Lung microvascular endothelial cell (primary cell): ENCODE results near the gene ARFIP1. TPM values are rescaled to one million over a fixed set of nuclear protein-coding genes. Genes with fewer than 3 reads are reported as not detected.
"Not testable (repeated sequence)": the region's sequence is repeated elsewhere in the genome, so short reads cannot be mapped to it uniquely, and the experiment has no call there.

Experiments
- DNase-seq, 2 donors: peaks; one replicate each; pipeline versions ENCODE4 v3.0.0 to v3.0.0-alpha.2; 2010; ENCODE audit warnings: low read depth in 2 of 2
- total RNA-seq: library from RNA; depleted of rRNA; stranded (reverse); fragments of >200 nt; gene quantifications from 2 replicates; pipeline ENCODE4 v1.2.1, GENCODE V29; 2014

Gene ARFIP1, protein sequence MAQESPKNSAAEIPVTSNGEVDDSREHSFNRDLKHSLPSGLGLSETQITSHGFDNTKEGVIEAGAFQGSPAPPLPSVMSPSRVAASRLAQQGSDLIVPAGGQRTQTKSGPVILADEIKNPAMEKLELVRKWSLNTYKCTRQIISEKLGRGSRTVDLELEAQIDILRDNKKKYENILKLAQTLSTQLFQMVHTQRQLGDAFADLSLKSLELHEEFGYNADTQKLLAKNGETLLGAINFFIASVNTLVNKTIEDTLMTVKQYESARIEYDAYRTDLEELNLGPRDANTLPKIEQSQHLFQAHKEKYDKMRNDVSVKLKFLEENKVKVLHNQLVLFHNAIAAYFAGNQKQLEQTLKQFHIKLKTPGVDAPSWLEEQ
- total RNA-seq, result 21.6 and 22.0 TPM in 2 replicates

DNA sequence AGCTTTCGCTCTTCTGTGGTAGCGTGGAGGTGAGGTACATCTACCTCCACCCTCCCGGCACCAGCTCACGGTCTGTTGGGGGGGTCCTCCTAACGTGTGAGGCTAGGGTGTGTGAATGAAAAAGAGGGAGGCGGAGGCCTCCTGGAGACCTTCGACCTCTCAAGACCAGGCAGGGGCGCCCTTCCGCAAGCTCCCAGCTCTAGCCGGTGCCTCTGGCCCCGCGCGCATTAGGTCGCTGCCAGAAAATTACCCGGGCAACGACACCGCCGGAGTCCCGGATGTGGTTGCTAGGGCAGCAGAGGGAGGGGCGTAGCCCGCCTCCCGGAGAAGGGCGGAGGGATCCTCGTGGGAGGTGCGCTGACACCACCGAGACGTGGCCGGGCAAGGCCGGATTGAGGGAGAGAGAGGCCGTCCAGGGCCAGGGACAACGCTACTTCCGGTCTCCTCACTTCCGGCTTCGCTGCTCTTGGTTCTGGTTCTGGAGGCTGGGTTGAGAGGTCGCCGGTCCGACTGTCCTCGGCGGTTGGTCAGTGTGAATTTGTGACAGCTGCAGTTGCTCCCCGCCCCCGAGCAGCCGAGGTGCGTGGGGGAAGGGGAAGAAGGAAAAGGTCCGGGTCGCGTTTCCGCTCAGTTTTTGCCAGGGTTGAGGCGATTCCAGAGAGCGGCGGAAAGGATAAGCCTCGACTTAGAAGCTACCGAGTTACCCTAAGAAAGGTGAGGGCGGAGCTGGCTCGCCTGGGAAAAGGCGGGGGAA is at the start of gene ARFIP1, which contains the start of gene TIGD4:
Gene ARFIP1, plus strand, starts transcription at position 442 of the 754 bp plus-strand sequence. CDS start 49,680 bp downstream, outside the sequence.
Gene TIGD4, minus strand, starts transcription at position 218 of the 754 bp plus-strand sequence. CDS start 8,726 bp downstream, outside the sequence.
- peak; percentile 95 to 96 for DNase-seq

DNA sequence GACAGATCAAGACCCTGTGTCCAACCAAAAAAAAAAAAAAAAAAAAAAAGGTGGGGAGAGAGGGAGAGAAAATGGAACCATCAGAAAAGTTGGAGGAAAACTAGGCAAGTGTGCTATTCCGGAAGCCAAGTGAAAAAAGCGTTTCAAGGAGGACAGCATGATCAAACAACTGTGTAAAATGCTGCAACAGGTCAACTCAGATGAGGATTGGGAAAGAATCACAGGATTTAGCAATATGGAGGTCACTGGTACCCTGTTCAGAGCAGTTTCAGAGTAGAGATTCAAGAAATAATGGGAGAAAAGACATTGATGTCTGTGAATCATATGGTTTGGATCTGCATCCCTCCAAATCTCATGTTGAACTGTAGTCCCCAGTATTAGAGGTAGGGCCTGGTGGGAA is 47.8 kb upstream of the ARFIP1 start:
- DNase-seq, result no peak

DNA sequence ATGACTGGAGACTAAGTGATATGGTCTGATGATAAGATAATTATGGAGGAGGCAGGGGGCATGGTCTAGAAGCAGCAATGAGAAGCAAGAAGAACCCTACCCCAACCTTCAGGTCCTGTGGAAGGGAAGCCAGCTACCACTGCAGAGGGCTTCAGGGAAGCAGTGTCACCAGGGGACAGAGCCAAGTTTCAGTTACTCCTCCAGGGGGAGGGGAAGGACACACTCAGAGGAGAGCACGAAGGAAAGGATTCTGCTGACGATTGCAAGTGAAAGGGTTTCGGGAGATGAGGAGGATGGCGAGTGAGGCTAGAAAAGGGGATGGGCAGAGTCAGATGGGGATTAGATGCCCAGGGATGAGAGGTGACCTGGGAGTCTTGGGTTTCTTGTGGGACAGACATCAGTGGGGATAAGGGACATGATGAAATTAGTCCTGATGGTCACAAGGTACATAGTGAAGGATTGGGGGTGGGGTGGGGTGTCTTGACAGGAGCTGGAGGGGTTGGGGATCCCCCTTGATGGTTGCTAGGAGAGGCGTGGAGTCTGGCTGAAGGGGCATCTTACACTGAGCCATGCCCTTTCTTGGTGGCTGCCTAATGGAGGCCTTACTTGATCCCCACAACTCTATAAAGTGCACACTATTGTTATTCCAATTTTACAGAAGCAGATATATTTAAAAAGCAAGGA is 45.6 kb upstream of the ARFIP1 start:
- no peak for DNase-seq

DNA sequence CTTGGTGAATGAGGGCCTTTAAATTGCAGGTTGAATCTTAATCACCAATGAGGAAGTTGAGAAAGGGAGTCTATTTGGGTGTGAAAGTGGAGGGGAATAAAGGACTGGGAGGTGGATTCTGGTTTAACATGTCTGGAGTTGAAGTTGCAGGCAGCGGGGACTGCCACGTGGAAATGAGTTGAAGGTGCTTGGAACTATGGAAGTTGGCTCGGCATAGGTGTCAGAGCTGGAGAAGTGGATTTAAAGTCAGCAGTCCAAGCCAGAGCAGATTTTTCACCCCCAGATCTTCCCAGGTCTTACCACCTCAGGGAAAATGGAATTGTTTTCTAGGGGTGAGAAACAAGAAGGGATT is 45.1 kb upstream of the ARFIP1 start:
- no peak for DNase-seq

DNA sequence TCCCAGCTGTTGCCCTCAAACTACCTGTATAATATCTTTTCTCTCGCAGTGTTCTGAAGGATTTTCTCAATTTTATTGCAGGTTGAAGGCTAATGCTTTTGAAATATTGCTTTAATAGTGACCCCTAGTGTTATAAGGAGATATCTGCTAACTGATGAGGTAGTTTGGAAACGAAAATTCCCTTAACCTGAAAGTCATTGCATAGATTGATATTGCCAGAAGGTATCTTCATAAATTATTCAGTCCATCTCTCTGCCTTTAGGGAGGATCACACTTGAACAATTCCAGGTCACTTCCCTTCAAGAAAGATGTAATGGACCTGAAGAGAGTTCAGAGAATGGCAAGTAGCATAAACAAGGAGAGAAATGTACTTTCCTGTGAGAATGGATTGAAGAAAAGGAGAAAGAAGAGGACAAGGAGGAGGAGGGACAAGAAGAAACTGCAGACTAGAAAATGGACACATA is 44.3 kb upstream of the ARFIP1 start:
- peak; percentile 22 to 40 for DNase-seq

DNA sequence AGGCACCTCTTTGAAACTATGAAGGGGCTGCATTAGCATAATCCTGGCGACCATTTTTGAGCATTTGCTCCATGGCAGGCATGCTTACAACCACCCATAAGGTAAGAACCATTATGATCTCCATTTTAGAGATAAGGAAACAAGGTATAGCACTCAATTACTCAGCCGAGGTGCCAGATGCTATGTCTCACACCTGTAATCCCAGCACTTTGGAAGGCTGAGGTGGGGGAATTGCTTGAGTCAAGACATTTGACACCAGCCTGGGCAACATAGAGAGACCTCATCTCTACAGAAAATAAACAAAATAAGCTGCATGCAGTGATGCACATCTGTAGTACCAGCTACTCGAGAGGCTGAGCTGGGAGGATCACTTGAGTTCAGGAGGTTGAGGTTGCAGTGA is 43.8 kb upstream of the ARFIP1 start:
- no peak for DNase-seq

DNA sequence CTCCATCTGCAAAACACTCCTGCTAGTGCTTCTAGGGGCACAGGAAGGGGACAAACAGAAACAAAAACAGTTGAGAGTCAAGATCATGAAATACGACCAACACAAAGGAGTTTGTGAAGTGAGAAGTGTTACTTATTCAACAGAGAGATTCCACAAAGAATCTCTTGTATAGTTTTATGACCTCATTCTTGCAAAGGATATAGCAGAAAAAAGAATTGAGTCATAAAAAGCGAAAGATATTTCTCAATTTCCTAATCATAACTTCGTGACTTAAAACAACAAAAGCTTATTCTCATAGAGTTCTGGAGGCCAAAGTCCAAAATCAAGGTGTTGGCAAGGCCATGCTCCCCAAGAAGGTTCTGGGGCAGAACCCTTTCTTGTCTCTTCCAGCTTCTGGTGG is 40.9 kb upstream of the ARFIP1 start:
- DNase-seq, result no peak

DNA sequence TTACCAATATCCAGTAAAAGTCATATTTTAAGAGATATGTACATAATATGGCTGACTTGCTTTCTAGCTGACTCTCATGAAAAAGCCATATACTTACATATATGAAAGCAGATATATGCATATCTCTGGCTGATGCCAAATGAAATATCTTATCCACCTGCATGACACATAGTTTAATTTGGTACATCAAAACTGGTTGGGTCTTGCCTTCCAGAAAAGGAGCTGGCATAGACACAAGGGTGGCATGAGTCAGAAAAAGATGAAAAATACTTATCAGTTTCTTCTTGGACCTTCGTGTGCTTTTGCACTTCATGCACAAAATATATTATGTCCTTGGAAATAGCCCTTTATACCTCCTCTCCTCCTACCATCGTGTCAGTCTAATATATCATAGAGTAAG is 32.3 kb upstream of the ARFIP1 start:
- no peak for DNase-seq

DNA sequence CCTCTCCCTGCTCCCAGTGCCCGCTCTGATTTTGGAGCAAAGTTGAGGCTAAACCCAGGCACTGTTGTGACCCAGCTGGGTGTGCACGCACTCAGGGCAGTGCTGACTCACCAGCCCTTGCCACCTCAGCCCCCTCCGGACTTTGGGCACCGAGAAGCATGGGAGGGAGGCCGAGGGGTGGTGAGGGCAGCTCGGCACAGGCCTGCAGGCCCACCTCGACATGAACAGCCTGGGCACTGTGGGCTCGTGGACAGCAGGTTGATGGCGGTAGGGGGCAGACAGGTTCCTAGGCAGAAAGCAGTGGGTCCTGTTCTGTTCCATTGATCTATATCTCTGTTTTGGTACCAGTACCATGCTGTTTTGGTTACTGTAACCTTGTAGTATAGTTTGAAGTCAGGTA is 31.1 kb upstream of the ARFIP1 start:
- DNase-seq, result no peak

DNA sequence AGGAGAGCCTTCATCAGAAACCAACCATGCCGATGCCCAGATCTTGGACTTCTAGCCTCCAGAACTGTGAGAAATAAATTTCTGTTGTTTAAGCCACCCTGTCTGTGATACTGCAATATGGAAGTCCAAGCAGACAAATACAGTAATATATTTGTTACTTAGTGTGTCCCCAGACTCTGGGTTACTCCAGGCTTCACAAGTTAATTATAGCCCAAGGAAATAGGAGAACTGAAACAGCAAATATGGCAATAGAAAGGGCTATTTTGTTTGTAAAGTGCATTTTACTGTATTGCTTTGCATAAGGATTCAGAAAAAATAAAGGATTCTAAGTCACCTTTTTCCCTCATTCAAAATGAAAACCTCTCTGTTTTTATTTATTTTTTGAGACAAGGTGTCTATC is 16.0 kb upstream of the ARFIP1 start:
- DNase-seq, result no peak

DNA sequence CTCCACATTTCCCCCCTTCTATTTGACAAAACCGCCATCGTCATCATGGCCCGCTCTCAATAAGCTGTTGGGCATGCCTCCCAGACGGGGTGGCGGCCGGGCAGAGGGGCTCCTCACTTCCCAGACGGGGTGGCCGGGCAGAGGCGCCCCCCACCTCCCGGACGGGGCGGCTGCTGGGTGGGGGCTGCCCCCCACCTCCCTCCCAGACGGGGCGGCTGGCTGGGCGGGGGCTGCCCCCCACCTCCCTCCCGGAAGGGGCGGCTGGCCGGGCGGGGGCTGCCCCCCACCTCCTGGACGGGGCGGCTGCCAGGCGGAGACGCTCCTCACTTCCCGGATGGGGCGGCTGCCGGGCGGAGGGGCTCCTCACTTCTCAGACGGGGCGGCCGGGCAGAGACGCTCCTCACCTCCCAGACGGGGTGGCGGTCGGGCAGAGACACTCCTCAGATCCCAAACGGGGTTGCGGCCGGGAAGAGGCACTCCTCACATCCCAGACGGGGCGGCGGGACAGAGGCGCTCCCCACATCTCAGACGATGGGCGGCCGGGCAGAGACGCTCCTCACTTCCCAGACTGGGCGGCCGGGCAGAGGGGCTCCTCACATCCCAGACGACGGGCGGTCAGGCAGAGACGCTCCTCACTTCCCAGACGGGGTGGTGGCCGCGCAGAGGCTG is 14.6 kb upstream of the ARFIP1 start:
- DNase-seq, result not testable (repeated sequence)

DNA sequence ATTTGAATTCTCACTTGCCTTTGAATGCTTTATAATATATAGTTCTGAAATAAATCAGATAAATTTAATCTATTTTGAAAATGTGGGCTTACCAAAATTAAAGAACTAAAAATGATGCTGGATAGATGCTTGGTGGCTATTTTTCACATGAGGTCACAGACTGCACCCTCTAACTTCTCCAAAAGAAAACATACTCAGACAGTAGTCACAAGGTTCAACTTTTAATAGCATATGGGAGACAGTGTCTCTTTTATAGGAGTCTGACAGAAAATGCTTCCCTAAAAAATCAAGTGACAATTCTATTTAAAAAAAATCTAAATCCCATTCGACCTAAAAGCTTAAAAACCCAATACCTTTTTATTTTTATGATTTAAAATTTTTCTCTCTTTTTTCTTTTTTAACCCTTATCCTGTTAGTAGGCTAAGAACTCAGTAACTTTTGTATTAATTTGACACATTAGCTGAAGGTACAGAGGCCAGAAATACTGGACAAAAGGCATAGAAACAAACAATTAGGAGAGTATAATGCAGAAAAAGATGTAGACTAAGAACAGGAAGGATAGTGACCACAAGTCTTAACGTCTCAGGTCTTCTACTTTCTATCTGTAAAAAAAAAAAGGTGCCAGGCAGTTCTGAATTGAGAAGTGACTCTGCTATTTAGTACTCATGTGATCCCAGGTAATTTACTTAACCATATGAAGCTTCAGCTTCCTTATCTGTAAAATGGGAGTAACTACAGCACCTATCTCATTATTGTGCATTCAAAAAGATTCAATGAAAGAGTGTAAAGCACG is 7.8 kb upstream of the ARFIP1 start:
- DNase-seq, result no peak

DNA sequence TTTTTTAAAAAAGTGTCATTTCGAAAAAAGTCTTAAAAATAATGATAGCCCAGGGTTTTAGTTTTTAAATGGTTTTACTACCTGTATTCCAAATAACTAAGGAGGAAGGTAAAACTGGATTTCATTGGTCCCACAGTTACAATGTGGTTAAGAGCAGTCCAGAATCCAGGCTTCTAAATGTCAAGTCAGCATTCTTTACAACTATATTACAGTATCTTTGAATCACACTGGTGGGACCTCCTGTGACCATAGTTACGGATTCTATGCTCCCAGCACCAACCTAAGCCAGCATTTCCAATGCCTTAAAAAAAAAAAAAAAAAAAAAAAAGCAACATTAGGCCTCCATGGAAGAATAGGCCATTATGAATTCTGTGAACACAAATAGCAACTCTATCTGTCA is 6.4 kb upstream of the ARFIP1 start:
- DNase-seq, result no peak

DNA sequence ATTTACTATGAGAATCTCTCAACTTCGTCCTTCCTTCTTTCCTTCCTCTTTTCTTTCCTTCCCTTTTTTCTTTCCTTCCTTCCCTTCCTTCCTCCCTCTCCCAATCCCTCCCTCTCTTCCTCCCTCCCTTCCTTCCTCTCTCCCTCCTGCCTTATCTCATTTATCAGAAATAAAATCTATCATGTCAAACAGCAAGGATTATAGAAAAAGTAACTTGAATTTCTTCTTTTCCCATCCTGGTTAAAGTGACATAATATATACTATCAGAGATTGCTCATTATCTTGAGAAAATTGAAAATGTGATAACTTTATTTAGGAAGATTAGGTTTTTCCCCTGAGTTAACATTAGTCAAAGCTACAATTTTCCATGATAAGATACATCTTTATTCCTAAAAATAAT is 5.8 kb upstream of the ARFIP1 start:
- no peak for DNase-seq

DNA sequence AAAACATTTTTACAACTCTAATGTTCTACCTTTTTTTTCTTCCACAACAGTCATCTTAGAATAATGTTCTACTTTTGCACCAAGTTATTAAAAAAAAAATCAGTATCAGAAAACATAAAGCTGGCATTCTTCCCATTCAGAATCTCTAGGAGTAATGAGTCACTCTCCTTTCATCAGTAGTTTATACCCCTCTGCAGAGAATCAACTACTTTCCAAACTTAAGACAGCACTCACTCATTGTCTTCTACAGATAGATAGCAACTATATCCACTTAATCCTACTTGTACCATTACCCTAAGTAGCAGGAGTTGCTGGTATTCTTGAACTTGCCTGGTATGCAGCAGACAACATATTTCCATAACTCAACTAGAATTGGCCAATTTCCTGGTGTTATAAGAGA is 3.4 kb upstream of the ARFIP1 start:
- peak in 1 of 2 donors; percentile 8 for DNase-seq

DNA sequence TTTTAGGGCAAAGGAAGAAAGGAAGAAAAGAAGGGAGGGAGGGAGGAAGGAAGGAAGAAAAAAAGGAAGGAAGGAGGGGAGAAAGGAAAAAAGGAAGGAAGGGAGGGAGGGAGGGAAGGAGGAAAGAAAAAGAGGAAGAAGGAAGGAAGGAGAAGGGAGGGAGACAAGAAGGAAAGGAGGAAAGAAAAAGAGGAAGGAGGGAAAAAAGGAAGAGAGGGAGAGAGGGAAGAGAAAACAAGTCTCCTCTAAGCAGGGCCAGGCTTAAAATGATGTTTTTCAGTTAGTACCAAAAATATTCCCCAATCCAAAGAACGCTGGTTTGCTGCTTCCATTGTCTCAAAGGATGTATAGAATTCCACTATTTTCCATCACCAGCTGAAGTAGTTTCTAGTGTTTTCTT is 2.3 kb upstream of the ARFIP1 start:
- no peak for DNase-seq

DNA sequence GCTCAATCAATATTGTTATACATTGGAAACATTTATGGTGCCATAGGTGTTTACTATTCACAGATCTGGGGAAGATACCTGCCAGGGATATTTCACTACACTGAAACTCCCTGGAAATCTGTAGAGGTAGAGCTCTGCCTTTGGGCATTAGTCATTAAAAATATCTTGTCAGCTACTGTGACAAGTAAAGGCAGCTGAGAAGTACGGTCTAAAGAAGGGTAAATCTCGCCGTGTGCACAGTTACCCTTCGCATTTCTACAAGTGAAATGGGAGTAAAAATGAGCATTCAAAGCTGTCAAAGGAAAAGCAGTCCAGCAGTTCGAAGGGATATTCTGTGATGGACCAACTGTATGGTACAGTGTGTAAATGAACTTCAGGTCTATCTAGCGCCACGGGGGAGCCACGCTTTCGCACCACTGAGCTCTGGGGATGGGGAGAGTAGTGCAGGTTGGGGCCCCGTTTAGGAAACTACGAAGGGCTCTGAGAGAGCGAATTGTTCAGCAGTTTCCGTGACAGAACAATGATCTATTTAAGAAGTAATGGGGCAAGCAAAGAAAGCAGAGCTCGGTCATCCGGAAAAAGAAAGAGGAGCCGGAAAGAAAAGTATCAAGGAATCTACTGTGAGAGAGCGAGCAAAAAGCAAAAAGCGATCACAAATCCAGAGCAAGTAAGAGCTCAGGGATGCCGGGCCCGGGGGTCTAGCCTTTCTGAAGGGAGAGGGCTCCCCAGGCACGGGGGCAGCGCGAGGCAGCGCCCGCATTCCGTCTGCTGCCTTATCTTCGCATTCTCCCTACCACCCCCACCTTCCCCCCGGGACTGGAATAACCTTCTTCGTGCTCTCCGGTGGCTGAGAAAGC is 870 bp upstream of the ARFIP1 start:
- DNase-seq, result peak; percentile 12 to 29

DNA sequence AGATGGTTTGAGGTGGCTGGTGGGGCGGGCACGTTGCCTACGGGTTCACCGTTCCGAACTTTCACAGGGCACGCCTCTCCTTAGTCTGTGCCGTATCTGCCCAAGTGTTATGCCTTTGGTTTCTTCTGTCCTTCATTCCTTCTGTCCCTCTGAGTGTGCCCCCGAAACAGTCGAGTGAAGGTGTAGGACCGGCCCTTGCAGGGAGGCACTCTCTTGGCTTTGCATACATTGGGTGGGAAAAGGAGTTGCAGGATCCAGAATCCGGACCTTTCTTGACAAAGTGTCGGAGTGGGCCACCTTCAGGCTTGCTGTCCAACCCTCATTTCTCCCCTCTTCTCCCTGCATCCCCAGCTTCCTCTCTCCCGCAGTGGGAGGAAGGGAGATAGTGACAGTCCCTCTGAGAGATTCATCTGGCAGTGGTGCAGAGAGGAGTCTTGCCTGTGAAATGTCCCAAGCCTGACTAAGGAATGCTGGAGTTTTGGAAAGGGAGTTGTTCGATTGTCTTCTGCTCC is 569 bp downstream of the ARFIP1 start:
- peak; percentile 14 to 28 for DNase-seq

DNA sequence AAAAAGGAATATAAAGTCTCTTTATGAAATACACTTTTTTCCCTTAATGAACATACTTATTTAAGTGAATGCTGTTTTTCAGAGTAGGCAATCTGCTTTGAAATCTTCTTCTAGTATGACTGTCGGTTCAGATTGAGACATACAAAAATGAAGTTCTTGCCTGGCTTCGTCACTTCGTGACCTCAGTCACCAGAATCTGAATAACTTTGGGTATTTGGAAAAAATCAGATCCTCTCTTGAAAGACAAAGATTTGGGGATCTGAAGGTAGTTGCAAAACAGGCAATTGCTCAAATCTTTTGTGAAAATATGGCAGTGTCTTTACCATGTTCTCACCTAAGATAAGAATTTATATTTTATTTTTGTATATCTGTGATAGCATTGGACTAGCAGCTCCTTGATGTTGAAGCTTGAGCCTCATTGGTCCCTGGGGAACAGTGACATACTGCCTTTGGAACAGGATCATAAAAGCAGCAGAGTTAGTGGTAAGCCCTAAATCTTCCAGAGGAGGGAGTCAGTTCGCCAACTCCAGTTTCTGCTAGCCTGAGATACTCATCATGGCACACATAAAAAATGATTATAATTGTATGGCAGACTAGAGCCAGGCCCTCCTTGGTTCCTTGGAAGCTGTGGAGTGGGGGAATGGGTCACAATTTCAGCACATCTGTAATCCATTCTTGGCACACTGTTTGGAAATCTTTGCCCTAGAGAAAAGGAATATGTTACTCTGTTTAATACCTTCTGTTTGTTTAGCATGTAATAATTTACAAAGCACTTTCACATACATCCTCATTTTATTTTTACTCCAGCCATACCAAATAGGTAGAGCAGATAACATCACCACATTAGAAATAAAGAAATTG is 5.0 kb downstream of the ARFIP1 start:
- DNase-seq, result peak; percentile 7 to 22
